HG03521 (cell line): Measurements from ENCODE around the gene PPFIA2.
"Not testable (repeated sequence)": the region's sequence is repeated elsewhere in the genome, so short reads cannot be mapped to it uniquely, and the experiment has no call there.

Source experiments
- ATAC-seq: cut with Tn5 transposase; IDR thresholded peaks from one replicate; pipeline ENCODE4 v1.9.1; 2021; ENCODE audit warnings: mild to moderate bottlenecking, moderate library complexity; ENCODE audit not compliant: unreplicated experiment

The PPFIA2 gene

GRCh38 chr12:81222846-81223592 lies 536.1 kb downstream of the PPFIA2 start:
- no peak for ATAC-seq

DNA sequence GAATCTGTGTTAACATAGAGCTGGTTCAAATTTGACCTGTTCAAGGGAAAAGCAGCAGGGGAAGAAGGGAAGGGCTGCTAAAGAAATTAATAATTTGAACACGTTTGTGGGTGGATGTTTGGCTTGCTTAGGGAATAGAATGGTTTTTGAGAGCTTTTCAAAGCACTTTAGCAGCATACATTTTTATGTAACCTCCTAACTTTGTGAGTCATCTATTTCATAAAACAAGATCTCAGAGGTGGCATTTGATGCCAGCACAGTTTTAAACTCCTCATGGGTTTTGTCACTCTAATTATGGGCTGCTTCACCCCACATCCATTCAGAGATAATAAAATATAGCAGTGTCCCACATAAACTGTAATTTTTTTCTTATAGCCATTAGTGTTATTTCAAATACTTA lies 537.5 kb downstream of the PPFIA2 start:
- ATAC-seq: no peak

- no peak for ATAC-seq
Measured at GRCh38 chr12:81216739-81217138, 542.4 kb downstream of the PPFIA2 start.

DNA sequence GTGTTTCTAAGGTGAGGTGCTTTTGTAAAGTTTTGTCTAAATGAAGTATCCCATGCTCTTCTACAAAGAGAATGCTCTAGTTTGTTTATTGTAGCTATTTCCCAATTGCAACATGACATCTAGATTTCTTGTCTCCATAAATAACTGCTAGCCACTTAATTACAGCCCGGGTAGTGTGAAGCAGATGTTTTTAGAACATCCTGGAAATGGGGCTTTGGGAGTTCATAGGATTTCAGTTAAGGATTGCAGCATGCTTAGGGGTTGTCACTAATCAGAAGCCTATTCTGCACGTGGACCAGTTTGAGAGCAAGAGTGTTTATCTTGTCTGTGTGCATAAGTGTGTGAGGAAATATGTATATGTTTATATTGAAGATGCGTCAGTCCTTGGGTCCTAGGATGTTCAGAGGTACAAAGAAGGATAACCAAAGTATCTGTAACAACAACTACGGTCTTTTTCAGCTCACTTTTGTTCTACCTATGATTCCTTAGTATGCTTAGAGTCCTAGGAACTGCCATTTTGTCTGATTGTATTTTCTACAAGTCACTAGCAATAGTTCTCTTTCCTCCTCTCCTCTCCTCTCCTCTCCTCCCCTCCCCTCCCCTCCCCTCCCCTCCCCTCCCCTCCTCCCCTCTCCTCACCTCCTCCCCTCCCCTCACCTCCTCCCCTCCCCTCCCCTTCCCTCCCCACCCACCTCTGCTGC lies 546.0 kb downstream of the PPFIA2 start:
- ATAC-seq: no peak

- no peak for ATAC-seq
Measured at GRCh38 chr12:81211306-81211705, 547.8 kb downstream of the PPFIA2 start.

DNA sequence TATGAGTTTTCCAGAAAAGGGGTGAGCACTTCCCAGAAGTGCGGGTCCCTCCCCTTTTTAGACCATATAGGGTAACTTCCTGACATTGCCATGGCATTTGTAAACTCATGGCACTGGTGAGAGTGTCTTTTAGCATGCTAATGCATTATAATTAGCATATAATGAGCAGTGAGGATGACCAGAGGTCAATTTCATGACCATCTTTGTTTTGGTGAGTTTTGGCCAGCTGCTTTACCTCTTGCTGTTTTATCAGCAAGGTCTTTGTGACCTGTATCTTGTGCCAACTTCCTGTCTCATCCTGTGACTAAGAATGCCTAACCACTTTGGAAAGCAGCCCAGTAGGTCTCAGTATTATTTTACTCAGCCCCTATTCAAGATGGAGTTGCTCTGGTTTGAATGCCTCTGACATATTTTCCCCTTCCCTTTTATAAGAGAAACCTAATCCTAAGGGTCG lies 549.4 kb downstream of the PPFIA2 start:
- ATAC-seq: not testable (repeated sequence)

DNA sequence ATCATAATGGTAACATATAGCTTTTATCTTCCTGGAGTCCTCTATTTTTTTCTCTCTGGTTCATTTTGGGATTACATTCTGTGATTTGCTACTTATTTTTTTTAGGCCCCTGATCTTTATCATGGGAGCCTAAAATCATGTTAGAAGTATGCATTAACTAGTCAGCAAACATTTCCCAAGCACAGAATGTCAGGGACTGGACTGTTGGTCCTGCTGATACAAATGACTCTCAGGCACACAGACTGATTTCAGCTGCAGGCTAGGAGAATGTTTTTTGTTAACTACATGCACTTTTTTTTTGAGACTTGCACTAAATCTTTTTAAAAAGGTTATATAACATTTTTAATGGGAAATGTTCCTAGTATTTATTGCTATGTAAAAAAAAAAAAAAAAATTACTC lies 550.1 kb downstream of the PPFIA2 start:
- ATAC-seq: no peak

GRCh38 chr12:81208187-81208911 lies 550.8 kb downstream of the PPFIA2 start:
- ATAC-seq: no peak
